B cell (primary cell): Measurements from ENCODE around the gene ZNF718.

ENCODE experiments used
- CTCF ChIP-seq: fragments of 200-600 bp; IDR thresholded peaks from one replicate; pipeline ENCODE4 v1.8.0; 2022; ENCODE audit warnings: antibody characterized with exemption, mild to moderate bottlenecking
- EZH2 ChIP-seq: IDR thresholded peaks from 2 replicates; pipeline ENCODE4 v1.6.1; 2012; ENCODE audit warnings: borderline replicate concordance, low read depth, mild to moderate bottlenecking, moderate library complexity, low read length; ENCODE audit not compliant: insufficient read depth, poor library complexity, severe bottlenecking

GRCh38 chr4:211033-211511, 86.8 kb downstream of the ZNF718 start:
- TF ChIP-seq CTCF (no peak), EZH2 (no peak)
